Loucy (cell line): ENCODE data around the gene ALG1.

Experiments
- EZH2phosphoT487 ChIP-seq: fragments of 200-600 bp; IDR thresholded peaks from 2 replicates; pipeline ENCODE4 v1.6.1; 2018; ENCODE audit warnings: antibody characterized with exemption, mild to moderate bottlenecking, moderate library complexity, borderline replicate concordance
- TF ChIP-seq, protein P1 (sequence below): fragments of 200-600 bp; sonication (generic); conservative IDR thresholded peaks from 2 replicates; pipeline ENCODE4 v1.5.1; 2014; ENCODE audit warnings: mild to moderate bottlenecking, antibody characterized with exemption, low read length

GRCh38 chr16:5073279-5073629 is 1.6 kb downstream of the ALG1 start:
- TF ChIP-seq, protein P1, sequence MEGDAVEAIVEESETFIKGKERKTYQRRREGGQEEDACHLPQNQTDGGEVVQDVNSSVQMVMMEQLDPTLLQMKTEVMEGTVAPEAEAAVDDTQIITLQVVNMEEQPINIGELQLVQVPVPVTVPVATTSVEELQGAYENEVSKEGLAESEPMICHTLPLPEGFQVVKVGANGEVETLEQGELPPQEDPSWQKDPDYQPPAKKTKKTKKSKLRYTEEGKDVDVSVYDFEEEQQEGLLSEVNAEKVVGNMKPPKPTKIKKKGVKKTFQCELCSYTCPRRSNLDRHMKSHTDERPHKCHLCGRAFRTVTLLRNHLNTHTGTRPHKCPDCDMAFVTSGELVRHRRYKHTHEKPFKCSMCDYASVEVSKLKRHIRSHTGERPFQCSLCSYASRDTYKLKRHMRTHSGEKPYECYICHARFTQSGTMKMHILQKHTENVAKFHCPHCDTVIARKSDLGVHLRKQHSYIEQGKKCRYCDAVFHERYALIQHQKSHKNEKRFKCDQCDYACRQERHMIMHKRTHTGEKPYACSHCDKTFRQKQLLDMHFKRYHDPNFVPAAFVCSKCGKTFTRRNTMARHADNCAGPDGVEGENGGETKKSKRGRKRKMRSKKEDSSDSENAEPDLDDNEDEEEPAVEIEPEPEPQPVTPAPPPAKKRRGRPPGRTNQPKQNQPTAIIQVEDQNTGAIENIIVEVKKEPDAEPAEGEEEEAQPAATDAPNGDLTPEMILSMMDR, result no peak
- TF ChIP-seq EZH2phosphoT487, result no peak
